Measurements from ENCODE around the gene DMC1.

DNA sequence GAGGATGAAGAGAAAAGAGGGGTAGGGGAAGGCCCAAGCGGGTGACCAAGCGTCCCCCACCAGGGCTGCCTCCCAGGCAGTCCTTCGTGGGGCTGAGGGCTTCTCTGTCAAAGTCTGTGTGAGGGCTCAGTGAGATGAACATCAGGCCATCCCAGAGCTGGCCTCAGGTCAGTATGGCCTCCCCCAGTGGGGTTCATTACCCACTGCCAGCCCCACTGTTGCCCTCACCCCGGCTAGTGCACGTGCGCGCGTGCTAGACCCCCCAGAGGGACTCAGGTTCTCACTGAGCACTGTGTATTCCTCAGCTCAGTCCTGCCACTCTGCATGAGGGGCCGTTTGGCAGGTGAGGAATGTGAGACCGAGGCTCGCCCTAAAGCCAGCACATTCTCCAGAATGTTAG lies 98.7 kb downstream of the DMC1 start:
- TF ChIP-seq, protein P1, sequence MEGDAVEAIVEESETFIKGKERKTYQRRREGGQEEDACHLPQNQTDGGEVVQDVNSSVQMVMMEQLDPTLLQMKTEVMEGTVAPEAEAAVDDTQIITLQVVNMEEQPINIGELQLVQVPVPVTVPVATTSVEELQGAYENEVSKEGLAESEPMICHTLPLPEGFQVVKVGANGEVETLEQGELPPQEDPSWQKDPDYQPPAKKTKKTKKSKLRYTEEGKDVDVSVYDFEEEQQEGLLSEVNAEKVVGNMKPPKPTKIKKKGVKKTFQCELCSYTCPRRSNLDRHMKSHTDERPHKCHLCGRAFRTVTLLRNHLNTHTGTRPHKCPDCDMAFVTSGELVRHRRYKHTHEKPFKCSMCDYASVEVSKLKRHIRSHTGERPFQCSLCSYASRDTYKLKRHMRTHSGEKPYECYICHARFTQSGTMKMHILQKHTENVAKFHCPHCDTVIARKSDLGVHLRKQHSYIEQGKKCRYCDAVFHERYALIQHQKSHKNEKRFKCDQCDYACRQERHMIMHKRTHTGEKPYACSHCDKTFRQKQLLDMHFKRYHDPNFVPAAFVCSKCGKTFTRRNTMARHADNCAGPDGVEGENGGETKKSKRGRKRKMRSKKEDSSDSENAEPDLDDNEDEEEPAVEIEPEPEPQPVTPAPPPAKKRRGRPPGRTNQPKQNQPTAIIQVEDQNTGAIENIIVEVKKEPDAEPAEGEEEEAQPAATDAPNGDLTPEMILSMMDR (IDR thresholded peaks at IDR 0.05), result no peak
- TF ChIP-seq POLR2A (IDR thresholded peaks at IDR 0.05), result no peak

All from esophagus squamous epithelium (tissue), 4 donors.